ENCODE results near the gene CPA2.

Gene CPA2

DNA sequence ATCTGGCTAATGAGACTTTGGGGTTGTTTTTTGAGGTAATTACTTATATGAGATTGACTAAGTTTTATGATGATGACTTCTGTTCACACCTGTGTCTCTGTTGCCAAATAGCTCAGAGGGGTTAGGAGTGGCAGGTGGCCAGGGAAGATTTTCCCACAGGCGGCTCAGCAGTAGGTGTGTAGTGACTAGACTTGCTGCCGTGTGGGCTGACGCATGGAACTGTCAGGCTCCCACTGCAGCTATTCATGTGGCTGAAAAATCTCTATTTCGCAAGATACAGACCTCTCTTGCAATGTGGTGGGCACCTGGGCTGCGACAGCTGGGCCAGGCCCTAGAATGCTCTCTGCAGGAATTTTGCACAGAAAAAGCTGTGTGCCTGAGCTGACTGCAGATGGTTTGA lies 27.7 kb downstream of the CPA2 start:
- peak; percentile 89 for DNase-seq (ENCODE audit: low read depth)
- H3K4me3 ChIP-seq (ENCODE audit: low read length), result no peak overlapping the region
- TF ChIP-seq, protein P1, sequence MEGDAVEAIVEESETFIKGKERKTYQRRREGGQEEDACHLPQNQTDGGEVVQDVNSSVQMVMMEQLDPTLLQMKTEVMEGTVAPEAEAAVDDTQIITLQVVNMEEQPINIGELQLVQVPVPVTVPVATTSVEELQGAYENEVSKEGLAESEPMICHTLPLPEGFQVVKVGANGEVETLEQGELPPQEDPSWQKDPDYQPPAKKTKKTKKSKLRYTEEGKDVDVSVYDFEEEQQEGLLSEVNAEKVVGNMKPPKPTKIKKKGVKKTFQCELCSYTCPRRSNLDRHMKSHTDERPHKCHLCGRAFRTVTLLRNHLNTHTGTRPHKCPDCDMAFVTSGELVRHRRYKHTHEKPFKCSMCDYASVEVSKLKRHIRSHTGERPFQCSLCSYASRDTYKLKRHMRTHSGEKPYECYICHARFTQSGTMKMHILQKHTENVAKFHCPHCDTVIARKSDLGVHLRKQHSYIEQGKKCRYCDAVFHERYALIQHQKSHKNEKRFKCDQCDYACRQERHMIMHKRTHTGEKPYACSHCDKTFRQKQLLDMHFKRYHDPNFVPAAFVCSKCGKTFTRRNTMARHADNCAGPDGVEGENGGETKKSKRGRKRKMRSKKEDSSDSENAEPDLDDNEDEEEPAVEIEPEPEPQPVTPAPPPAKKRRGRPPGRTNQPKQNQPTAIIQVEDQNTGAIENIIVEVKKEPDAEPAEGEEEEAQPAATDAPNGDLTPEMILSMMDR (conservative IDR thresholded peaks at IDR 0.05; ENCODE audit: low read length), result no peak

DNA sequence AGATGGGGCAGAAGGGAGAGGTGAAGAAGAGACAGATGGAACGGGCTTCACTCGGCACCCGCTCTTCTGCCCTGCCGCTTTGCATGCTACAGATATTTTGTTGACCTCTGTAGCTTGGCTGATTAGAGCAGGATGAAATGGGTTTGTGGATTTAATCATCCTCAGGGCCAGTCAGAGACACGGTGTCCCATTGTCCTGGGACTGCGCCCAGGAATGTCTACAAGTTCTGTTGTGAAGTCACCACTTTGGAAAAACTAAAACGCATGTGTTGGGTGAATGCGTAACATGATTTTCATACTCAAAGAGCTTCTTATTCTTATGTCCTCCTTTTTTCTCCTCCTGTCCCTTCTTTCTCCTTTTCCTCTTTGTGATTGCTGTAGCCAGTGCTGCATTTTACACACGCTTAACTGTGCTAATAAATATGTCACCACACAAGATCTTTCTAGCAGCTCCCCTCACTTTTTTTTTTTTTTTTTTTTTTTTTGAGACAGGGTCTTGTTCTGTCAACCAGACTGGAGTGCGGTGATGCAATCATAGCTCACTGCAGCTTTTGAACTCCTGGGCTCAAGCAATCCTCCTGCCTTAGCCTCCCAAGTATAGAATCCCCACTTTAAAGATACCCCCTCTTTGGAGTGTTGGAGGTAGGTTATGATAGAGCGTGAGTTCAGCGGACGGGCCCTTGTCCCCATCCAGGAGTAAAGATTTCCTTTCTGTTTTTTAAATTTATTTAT lies 29.7 kb downstream of the CPA2 start:
- peak; percentile 82 for DNase-seq (ENCODE audit: low read depth)
- no peak overlapping the region for H3K4me3 ChIP-seq (ENCODE audit: low read length)
- TF ChIP-seq, protein P1 (conservative IDR thresholded peaks at IDR 0.05; ENCODE audit: low read length), result no peak

DNA sequence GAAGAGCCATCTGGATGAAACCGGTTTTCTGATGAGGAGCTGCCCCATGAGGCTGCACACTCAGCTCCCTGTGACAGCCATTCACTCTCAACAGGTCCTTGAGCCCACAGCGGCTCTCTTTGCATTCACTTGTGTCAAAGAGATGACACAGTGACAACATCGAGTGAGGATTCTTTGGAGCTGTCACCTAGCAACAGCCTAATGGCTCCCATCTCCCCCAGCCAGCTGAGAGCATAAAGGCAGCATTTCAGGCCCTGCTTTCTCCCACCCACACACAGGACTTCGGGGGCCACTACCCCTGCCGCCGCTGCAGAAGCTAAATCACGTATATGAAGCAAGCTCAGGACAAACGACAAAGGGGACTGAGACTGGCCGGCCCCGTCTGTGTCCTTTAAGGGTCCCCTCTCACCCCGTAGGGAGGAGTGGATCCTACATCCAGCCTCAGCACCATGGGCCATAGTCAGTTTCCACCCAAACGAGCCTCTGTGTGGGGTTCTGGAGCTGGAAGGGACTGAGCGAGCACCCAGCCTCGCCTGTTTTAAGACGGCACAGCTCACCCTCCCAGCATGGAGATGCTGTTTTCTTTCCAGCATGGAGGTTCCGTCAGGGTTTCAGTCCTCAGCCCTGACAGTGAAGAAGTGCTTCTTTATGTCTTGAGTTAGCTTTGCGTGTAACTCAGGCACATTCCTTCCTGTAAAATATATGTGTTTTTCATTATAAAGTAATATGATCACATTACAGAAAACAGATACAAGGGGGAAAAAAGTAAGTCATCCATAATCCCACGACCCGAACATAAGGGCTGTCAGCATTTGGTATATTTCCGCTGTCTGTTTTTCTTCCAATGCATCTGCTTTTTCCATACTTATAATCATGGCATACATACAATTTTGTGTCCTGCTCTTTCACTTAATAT lies 31.2 kb downstream of the CPA2 start:
- TF ChIP-seq, protein P1 (conservative IDR thresholded peaks at IDR 0.05; ENCODE audit: low read length), result no peak
- no peak for DNase-seq (ENCODE audit: low read depth)
- H3K4me3 ChIP-seq (ENCODE audit: low read length), result no peak overlapping the region

DNA sequence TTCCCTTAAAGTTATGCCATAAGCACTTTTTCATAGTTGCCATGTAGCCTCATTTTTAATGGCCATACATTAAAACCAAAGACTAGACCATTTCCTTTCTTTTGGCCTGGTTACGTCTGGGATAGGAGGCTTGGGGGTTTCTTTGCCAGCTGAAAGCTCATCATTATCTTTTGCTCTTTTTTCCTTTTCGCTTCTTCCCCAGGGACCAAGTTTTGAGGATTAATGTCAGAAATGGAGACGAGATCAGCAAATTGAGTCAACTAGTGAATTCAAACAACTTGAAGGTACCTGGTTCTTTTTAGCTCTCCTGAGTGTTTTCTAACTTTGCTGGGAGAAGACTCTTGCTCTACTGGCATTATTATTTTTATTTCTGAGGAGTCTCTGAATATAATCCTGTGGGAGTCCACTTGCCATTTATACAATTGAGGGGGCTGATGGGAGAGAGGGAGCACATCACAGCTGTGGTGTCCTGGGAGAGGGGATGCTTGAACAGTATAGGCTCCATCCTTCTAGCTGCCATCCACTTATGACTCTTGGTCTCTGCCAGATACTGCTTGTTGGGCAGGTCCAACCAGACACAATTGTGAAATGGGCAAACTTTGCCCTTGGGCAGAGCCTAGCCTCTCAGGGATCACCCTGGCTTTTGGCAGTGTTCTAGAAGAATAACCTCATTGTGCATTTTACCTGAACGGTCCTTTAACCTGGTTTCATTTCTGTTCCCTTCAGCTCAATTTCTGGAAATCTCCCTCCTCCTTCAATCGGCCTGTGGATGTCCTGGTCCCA lies 32.1 kb downstream of the CPA2 start:
- no peak for DNase-seq (ENCODE audit: low read depth)
- TF ChIP-seq, protein P1 (conservative IDR thresholded peaks at IDR 0.05; ENCODE audit: low read length), result no peak
- no peak overlapping the region for H3K4me3 ChIP-seq (ENCODE audit: low read length)

DNA sequence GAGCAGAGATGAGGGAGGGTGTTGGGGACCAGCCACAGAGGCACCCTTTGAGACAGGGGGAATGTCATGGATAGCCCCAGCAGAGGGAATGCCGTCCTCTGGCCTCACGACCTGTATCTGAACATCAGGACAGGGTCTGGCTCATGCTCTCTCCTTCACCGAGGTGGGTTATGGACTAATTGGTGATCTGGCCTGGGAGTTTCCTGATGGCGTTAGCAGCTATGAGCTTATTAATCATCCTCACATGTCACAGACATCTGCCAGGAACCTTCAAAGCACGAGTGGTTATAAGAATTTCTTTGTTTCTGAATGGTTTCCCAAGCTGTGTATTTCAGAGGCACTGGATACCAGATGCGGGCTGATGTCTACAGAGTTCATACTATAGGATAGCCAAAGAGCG lies 33.2 kb downstream of the CPA2 start:
- peak; percentile 56 for DNase-seq (ENCODE audit: low read depth)
- TF ChIP-seq, protein P1 (conservative IDR thresholded peaks at IDR 0.05; ENCODE audit: low read length), result no peak
- no peak overlapping the region for H3K4me3 ChIP-seq (ENCODE audit: low read length)

DNA sequence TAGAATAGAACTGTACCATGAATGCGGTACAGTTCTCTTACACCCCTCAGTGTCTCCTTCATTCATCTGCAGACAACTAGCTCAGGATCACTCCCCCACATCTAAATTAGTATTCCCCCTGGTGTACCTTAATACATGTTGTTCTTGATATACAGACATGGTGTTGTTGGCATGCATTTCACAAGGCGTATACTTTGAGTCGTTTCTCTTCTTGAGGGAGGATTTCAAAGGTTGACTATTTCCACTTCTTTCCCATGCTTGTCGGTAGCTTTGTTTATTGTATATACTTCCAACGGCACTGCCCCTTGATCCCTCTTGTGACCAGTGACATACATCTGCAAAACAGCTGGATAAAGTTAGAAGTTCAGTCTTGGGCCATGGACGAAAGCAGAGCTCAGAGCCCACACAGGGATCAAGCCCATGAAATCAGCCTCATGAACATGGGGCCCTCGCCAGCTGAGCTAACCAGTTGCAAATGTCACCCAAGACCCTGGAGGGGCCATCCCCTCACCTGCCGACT lies 34.9 kb downstream of the CPA2 start:
- DNase-seq (ENCODE audit: low read depth), result no peak
- TF ChIP-seq, protein P1 (conservative IDR thresholded peaks at IDR 0.05; ENCODE audit: low read length), result no peak
- H3K4me3 ChIP-seq (ENCODE audit: low read length), result no peak overlapping the region

Data from AG10803 (cell line).